IPS-18a (cell line): ENCODE data around the gene TBC1D22A.

ENCODE experiments used
- H3K27ac ChIP-seq: one replicate; pipeline ENCODE4 v1.5.1; 2013; ENCODE audit warnings: low read length
- H3K27me3 ChIP-seq: one replicate; pipeline ENCODE4 v1.6.1; 2013; ENCODE audit warnings: mild to moderate bottlenecking, low read length; ENCODE audit not compliant: control insufficient read depth, insufficient read depth
- H3K36me3 ChIP-seq: one replicate; pipeline ENCODE4 v1.6.1; 2013; ENCODE audit warnings: low read depth, low read length; ENCODE audit not compliant: control insufficient read depth
- H3K4me1 ChIP-seq: one replicate; pipeline ENCODE4 v1.6.1; 2013; ENCODE audit warnings: low read depth, low read length; ENCODE audit not compliant: control insufficient read depth
- H3K4me3 ChIP-seq: one replicate; pipeline ENCODE4 v1.5.1; 2013; ENCODE audit warnings: low read length
- H3K9ac ChIP-seq: one replicate; pipeline ENCODE4 v1.6.1; 2013; ENCODE audit warnings: mild to moderate bottlenecking, low read length, moderate library complexity
- H3K9me3 ChIP-seq: one replicate; pipeline ENCODE4 v1.6.1; 2013; ENCODE audit warnings: low read depth, low read length; ENCODE audit not compliant: control insufficient read depth

TBC1D22A gene

DNA sequence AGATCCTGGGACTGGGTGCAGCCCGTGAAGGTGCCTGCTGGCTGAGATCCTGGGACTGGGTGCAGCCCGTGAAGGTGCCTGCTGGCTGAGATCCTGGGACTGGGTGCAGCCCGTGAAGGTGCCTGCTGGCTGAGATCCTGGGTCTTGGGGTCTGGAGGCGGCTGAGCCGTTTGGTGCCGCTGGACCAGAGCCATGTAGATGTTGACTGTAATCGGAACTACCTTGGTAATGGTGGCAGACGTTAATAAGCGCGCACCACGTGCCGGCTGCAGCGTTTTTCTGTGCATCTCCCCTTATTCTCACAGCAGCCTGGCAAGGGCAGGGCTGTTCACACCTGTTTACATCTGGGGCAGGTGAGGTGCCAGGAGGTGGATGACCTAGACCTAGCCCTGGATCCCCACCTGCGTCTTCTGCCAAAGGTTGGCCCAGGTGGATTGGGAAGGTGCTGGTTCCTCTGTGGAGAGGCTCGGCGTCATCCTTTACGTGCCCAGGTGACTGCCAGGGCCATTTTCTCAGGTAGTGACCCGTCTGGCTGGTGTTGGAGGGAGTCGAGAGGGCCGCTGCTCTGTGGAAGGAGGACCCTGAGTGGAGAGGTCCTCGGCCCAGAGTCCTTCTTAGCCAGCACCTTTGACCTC is 382.5 kb downstream of the TBC1D22A start:
- Histone ChIP-seq H3K4me1 (no peaks in the 10 kb centered on the region), H3K4me3 (no peak overlapping the region), H3K9me3 (no peaks in the 10 kb centered on the region), H3K36me3 (no peaks in the 10 kb centered on the region), H3K9ac (no peak overlapping the region), H3K27me3 (no peaks in the 10 kb centered on the region), H3K27ac (no peak overlapping the region)

DNA sequence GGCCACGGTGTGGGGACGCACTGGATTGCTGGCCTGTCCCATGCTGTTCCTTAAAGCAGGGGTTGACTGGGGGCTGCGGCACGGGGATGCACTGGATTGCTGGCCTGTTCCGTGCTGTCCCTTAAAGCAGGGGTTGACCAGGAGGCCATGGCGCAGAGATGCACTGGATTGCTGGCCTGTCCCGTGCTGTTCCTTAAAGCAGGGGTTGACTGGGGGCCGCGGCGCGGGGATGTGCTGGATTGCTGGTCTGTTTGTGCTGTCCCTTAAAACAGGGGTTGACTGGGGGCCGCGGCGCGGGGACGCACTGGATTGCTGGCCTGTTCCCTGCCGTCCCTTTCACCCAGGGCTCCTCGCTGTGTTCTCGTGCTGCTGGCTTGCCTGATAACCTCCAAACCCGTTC is 383.4 kb downstream of the TBC1D22A start:
- Histone ChIP-seq H3K27me3 (no peaks in the 10 kb centered on the region), H3K4me1 (no peaks in the 10 kb centered on the region), H3K4me3 (no peak overlapping the region), H3K9ac (no peak overlapping the region), H3K36me3 (no peaks in the 10 kb centered on the region), H3K9me3 (no peaks in the 10 kb centered on the region), H3K27ac (no peak overlapping the region)

DNA sequence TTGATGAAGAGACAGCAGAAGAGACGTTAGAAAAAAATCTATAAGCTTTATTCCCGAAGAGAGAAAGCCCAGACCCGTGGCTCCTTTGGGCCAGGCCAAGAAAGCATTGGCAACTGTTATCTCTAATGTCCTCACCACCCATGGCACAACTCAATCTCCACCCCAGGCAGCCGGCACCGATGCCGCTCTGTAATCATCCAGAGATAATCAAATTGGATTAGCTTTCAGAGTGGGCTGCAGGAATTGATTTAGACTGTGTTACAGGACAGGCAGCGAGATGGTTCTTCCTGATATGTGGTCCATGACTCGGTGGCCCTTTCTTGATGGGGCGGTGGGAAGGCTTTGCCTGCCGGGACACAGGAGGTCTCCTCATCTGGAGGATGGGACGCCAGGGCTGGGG is 383.9 kb downstream of the TBC1D22A start:
- Histone ChIP-seq H3K4me1 (no peaks in the 10 kb centered on the region), H3K36me3 (no peaks in the 10 kb centered on the region), H3K9ac (no peak overlapping the region), H3K4me3 (no peak overlapping the region), H3K27ac (no peak overlapping the region), H3K27me3 (no peaks in the 10 kb centered on the region), H3K9me3 (no peaks in the 10 kb centered on the region)

DNA sequence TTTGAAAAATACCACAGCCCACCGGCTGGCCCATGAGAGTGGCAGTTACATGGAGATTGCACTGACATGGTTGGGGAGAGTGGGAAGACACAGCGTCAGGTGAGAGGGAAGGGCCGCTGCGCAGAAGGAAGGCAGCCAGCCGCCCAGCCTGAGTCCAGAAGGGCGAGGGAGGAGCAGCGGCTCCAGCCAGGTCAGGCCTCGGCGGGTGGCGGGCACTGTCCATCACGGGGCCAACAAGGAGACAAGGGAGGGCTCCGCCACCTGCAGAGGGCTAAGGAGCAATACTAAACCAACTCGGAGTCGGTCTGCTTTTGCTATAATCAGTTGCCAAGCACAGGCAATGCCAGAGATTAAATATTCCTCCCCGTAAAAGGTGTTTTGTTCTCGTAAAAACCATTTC is 384.5 kb downstream of the TBC1D22A start:
- Histone ChIP-seq H3K36me3 (no peaks in the 10 kb centered on the region), H3K27ac (no peak overlapping the region), H3K9ac (no peak overlapping the region), H3K27me3 (no peaks in the 10 kb centered on the region), H3K4me3 (no peak overlapping the region), H3K9me3 (no peaks in the 10 kb centered on the region), H3K4me1 (no peaks in the 10 kb centered on the region)

DNA sequence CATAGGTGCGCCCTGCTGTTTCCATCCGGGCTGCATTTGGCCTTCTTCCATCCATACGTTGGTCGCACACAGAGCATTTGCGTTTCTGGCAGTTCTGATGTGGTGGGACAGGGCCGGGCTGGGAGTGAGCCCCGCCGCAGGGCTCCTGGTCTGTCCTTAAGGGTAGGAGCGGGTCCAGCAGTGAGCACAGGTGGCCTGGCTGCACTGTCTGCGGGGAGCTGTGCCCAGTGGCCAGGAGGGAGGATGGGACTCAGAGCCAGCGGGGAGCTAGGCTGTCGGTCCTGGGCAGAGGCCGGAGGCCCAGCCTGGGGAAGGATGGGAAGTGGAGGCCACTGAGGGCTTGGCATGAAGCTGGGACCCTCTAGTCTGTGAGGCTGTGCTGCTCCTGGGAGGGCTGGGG is 385.1 kb downstream of the TBC1D22A start:
- H3K27ac ChIP-seq: no peak overlapping the region
- no peaks in the 10 kb centered on the region for H3K27me3 ChIP-seq
- no peaks in the 10 kb centered on the region for H3K9me3 ChIP-seq
- no peak overlapping the region for H3K9ac ChIP-seq
- no peaks in the 10 kb centered on the region for H3K4me1 ChIP-seq
- no peak overlapping the region for H3K4me3 ChIP-seq
- no peaks in the 10 kb centered on the region for H3K36me3 ChIP-seq

DNA sequence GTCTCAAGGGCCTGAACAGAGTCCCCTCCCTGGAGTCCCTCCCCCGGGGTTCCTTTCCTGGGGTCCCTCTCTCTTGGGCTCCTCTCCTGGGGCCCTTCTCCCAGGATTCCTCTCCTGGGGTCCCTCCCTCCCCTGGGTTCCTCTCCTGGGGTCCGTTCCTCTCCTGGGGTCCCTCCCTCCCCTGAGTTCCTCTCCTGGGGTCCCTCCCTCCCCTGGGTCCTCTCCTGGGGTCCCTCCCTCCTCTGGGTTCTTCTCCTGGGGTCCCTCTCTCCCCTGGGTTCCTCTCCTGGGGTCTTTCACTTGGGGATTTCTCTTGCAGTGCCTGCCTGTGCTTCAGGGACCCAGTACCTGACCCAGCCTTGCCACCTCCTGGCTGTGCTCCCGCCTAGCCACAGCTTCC is 386.1 kb downstream of the TBC1D22A start:
- no peaks in the 10 kb centered on the region for H3K36me3 ChIP-seq
- no peaks in the 10 kb centered on the region for H3K4me1 ChIP-seq
- H3K27me3 ChIP-seq: no peaks in the 10 kb centered on the region
- H3K9ac ChIP-seq: no peak overlapping the region
- no peak overlapping the region for H3K4me3 ChIP-seq
- no peak overlapping the region for H3K27ac ChIP-seq
- no peaks in the 10 kb centered on the region for H3K9me3 ChIP-seq

DNA sequence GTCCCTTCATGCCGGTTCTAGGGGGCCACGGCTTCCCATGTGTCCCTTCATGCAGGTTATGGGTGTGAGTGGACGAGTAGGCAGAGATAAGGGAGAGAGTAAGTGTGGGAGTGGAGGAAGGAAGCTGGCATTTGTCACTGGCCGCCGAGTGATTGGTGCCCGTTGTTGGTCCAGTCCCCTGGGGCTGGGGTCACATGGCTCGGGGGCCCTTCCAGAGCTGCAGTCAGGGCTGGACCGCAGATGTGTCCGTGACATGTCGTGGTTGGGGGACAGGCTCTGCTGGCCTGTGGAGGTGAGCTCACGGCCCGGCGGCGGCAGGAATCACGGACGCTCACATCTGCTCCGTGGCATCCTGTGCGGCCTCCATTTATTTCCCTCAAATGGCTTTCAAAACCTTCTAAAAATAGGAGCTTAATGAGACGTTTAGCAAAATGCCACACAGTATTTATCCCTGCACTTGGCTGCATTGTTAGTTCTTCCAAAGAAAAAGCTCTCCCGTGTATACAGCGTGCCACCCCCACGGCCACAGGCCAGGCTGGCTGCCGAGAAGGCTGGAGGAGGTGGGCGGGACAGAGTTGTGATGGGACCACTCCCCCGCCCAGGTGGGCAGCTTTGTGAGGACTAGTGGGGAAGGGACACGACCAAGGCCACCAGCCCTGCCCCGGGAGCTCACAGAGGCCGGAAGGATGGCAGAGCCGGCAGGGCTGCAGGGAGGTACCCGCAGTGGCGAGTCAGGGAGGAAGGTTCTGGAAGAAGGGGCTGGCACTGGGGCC is 386.7 kb downstream of the TBC1D22A start:
- Histone ChIP-seq H3K4me3 (no peak overlapping the region), H3K4me1 (no peaks in the 10 kb centered on the region), H3K9me3 (no peaks in the 10 kb centered on the region), H3K27ac (no peak overlapping the region), H3K27me3 (no peaks in the 10 kb centered on the region), H3K9ac (no peak overlapping the region), H3K36me3 (no peaks in the 10 kb centered on the region)

DNA sequence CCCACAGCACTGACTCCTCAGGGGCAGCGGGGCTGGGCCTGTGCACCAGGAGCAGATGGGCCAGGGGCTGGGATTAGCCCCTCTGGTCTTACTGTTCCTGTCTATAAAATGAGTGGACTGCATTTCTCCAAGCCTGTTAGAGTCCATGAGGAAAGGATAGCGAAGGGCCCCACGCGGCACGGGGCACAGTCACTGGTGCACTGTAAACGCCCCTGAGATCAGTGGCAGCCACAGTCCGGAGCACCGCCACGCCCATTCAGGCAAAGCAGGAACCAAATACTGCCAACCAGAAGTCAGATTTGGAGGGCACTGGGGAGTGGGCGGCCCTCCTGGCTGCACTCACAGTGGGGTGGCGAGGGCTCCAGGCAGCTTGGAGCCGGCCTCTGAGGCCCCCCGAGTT is 387.5 kb downstream of the TBC1D22A start:
- no peak overlapping the region for H3K9ac ChIP-seq
- H3K27me3 ChIP-seq: no peaks in the 10 kb centered on the region
- no peak overlapping the region for H3K4me3 ChIP-seq
- H3K27ac ChIP-seq: no peak overlapping the region
- no peaks in the 10 kb centered on the region for H3K36me3 ChIP-seq
- no peaks in the 10 kb centered on the region for H3K4me1 ChIP-seq
- H3K9me3 ChIP-seq: no peaks in the 10 kb centered on the region

DNA sequence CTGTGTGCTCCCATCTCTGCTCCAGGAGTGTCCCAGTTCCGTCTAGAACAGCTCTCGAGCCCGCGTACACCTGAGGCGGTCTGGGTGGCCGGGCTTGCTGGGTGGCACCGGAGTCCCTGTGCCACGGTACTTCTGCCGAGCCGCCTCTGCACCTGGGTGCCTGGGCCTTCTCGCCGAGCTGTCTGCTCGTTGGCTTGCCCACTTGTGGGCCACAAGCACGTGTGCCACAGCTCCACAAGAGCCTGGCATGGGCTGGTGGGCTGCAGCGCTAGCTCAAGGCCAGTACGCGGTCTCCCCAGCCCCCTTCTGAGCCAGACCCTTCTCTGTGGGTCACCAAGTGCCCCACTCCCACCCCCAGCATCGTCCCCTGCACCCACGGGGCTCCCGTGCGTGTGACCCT is 388.0 kb downstream of the TBC1D22A start:
- no peaks in the 10 kb centered on the region for H3K27me3 ChIP-seq
- H3K4me1 ChIP-seq: no peaks in the 10 kb centered on the region
- H3K27ac ChIP-seq: no peak overlapping the region
- no peaks in the 10 kb centered on the region for H3K36me3 ChIP-seq
- no peak overlapping the region for H3K9ac ChIP-seq
- no peak overlapping the region for H3K4me3 ChIP-seq
- no peaks in the 10 kb centered on the region for H3K9me3 ChIP-seq

DNA sequence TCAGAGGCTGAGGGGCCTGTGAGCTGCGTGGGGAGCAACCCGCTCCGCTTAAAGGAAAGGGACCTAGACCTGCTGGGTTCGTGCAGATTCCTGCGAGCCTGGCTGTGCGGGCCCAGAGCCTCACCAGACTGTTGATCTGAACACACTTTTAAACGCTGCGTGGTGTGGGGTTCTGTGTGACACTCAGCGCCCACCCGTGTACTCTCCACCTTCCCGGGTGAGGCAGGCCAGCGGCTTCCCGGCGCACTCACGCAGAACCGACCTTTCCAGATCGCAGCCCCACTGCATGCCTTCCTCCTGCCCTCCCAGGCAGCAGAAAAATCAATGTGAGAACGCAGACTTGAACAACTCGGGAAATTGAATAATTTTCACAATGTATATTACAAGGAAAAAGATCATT is 388.6 kb downstream of the TBC1D22A start:
- Histone ChIP-seq H3K27ac (no peak overlapping the region), H3K9me3 (no peaks in the 10 kb centered on the region), H3K36me3 (no peaks in the 10 kb centered on the region), H3K27me3 (no peaks in the 10 kb centered on the region), H3K9ac (no peak overlapping the region), H3K4me3 (no peak overlapping the region), H3K4me1 (no peaks in the 10 kb centered on the region)

DNA sequence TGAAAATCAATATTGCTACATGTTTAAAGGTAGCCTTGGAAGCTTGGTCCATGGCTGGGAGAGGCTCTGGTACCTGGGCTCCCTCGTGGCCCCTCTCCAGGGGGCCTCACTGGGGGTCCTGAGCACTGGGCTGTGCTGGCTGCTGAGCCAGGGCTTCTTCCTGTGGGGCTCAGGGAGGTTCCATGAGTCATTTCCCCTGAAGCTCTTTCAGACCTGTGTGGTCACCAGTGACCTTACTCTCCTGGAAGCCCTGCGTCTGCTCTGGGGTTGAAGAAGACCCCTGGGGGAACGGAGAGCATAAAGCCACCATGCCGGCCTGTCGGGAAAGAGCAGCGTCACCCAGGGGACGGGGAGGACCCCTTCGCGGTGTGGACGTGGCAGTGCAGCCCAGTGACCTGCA is 389.0 kb downstream of the TBC1D22A start:
- H3K4me3 ChIP-seq: no peak overlapping the region
- H3K27me3 ChIP-seq: no peaks in the 10 kb centered on the region
- H3K9me3 ChIP-seq: no peaks in the 10 kb centered on the region
- H3K27ac ChIP-seq: no peak overlapping the region
- H3K36me3 ChIP-seq: no peaks in the 10 kb centered on the region
- H3K4me1 ChIP-seq: no peaks in the 10 kb centered on the region
- H3K9ac ChIP-seq: no peak overlapping the region

DNA sequence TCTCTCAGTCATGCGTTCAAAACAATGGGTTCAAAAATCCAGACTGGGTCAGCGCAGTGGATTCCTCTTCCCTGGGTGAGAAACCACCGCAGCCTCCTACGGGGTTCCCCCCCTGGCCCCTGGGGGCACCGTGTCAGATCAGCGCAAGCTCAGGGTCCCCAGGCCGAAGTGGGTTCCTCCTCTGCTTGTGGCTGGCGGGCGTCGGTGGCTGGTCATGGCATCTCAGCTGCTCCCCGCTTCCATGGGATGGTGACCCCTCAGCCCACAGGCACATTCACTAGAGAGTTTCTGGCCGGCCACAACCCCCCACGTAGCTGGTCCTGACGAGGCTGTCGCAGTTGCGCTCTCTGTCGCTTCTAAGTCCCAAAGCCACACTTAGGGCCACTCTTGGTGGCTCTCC is 389.8 kb downstream of the TBC1D22A start:
- no peak overlapping the region for H3K27ac ChIP-seq
- H3K9me3 ChIP-seq: no peaks in the 10 kb centered on the region
- no peaks in the 10 kb centered on the region for H3K36me3 ChIP-seq
- no peaks in the 10 kb centered on the region for H3K4me1 ChIP-seq
- no peak overlapping the region for H3K4me3 ChIP-seq
- no peaks in the 10 kb centered on the region for H3K27me3 ChIP-seq
- no peak overlapping the region for H3K9ac ChIP-seq
